HG03558 (cell line): ENCODE data around the gene GRID1.

Experiments used
- ATAC-seq: cut with Tn5 transposase; IDR thresholded peaks from one replicate; pipeline ENCODE4 v1.9.1; 2021; ENCODE audit warnings: moderate number of reproducible peaks; ENCODE audit not compliant: unreplicated experiment; ENCODE audit errors: extremely low read depth

GRID1 gene

DNA sequence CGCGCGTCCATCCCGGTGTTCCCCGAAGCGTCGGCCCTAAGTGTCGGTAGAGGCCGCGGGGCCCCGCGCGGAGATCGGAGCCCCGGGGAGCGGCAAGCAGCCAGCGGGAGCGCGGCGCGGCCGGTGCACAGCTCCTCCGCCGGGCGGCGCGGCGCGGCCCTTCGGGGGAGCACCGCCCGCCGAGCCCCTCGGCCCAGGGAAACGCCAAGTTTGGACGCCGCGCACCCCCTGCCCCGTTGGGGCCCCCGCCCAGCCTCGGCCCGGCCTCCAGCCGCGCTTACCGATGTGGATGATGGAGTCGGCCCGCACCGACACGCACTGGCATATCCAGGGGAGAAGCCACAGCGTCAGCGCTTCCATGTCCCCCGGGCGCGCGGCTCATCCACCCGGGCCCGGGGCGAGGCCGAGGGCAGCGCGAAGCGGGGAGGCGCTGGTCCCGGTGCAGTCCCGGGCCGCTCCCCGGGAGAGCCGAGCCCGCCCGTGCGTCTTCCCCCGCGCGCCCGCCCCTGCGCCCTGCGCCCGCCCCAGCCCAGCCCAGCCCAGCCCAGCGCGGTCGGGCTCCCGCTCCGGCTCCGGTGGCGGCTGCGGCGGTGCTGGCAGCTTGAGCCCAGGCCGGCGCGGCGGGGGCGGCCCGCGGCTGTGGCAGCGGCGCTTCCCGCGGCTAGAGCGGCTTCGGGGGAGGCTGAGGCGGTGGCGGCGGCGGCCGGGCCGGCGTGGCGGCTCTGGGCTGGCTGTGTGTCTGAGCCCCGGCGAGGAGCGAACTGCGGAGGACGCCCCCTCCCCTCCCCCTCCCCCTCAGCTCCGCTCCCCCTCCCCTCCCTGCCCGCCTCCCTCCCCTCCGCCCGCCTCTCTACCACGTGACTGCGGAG lies at the start of gene GRID1:
TSS of gene GRID1 (minus strand) at position 763 of the 869 bp plus-strand sequence.
- no peak for ATAC-seq

DNA sequence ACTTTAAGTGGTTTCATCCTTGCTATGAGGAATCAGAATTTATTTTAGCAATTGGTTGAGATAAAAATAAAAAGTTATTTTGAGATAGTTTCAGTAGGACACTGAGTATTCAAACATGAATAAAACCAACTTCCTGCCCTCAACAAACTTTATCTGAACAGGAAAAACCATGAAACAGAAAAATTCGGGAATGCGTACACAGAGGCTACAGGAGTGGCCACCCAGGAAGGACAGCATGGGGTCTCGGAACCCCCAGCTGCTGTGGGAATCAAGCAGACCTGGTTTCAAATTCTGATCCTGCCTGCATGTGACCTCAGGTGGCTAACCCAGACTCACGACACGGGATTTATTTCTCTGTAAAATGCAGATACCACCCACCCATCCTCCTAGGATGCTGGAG lies 49.0 kb upstream of the GRID1 start:
- ATAC-seq, result no peak

DNA sequence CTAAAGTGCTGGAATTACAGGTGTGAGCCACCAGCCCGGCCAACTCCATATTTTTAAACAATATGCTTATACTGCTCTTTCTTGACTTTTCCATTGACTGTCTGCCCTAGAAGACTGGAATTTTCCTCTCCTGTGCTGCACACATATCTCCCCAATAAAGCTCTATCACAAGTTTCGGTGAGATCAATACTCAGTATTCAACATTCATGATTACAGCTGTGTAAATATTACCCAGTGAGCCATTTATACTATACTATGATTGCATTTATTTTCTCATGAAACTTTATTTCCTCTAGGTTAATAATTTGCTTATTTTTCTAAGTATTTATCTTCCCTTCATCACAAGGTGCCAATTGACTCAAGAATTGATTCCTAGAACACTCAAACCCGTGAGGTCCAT lies 48.5 kb upstream of the GRID1 start:
- ATAC-seq, result no peak

DNA sequence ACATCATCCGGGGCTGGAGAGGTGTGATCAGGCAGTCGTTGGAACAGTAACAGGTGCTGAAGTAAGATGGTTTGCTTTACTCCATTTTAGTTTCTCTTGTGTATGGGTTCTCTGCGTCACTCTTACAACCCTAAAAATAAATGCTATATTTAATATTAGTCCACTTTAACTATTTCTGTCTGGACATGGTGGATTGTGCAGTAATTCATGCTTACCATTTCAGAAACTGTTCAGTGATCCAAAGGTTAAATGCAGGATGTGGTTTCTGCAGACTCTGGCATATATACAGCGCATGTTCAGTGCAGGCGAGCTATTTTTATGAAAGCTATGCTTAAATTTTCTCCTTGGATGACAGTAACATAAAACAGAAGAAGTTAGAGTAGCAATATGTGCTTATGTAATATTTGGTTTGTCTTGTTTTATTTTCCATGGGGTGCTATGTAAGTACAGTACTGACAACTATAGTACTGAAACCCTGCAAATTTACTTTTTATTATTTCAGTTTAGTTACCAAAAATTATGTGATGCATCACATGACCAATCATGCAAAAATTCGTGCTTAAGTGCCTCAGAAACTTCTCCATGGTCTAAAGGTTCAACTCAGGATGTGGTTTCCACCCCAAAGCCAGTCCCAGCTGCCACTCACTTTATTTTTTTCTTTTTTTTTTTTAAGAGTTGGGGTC lies 46.6 kb upstream of the GRID1 start:
- peak; percentile 60 for ATAC-seq

DNA sequence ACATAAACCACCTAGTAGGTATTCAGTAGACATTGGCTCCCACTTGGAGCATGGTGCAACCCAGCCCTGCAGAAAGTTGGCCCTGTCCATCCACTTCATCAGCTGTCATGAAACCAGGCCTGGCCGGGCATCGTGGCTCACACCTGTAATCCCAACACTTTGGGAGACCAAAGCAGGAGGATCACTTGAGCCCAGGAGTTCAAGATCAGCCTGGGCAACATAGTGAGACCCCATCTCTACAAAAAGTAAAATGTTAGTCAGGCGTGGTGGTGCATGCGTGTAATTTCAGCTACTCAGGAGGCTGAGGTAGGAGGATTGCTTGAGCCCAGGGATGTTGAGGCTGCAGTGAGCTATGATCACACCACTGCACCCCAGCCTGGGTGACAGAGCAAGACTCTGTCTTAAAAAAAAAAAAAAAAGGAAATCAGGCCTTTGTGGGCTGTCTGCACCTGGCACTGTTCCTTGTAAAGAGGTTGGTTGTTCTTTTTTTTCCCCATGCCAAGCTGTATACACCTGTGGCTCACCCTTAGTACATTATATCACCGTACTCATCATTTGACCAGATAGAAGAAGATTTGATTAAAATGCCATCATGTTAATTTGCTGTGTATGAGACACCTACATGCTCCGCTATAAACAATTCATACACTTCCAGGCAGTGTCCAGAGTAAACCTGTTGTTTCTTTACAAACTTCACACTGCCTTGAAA lies 45.4 kb upstream of the GRID1 start:
- ATAC-seq, result no peak

DNA sequence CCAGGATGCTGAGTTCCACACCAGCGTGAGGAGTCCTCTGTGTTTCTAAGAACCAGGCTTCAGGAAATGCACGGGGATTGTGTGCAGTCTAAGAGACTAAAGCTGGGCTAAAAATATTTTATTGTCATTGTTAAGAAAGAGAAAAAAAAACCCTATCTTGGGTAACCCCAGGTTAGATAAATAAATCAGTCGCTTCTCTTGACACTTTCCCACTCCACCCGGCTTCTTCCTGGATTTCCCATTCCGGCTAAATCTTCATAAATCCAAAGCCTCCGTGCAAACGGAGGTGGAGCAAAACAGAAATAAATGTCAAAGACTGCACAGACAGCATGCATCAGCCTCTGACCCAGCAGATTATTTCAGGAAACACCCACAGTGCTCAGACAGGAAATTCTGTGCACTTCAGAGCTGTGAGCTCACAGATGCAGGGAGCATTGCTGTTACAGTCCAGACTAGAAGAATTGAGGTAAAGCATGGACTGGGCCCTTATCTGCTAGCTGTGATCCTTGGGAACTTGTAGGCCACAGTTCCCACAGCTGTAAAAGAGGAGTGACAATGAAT lies 44.8 kb upstream of the GRID1 start:
- ATAC-seq, result peak; percentile 34

DNA sequence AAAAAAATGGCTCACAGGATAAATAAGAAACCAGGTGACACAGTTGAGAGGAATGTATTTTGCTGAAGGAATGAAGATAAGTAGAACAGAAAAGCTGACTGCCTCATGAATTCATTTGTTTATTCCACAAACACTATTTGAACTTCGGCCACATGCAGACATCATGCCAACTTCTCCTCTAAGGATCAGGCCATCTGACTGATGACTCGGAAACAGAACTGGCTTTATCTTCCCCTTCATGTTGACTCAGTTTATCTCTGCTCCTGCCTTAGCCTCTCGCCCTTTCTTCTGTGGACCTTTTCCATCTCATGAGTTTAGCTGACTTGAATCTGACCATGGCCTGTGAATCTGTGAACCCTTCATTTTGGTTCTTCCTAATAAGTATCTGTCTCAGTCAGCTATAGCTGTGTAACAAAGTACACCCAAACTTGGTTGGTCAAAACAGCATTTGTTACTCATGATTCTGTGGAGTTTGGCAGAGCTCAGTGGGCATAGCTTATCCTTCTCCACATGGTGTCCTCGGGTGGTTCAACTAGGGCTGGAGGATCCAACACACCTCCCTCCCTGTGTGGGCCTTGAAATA lies 44.0 kb upstream of the GRID1 start:
- no peak for ATAC-seq

DNA sequence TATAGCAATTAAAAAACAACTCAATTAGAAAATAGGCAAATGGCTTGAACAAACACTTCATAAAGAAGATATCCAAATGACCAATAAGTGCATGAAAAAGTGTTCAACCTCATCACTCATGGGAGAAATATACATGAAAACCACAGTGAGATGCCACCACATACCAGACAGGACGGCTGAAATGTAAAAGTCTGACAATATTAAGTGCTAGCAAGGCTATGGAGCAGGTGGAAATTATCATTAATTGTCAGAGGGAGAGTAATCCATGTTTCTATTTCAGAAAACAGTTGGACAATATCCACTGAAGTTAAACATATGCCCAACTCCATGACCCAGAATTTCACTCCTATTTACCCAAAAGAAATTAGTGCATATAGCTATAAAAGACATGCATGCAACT lies 42.6 kb upstream of the GRID1 start:
- no peak for ATAC-seq

DNA sequence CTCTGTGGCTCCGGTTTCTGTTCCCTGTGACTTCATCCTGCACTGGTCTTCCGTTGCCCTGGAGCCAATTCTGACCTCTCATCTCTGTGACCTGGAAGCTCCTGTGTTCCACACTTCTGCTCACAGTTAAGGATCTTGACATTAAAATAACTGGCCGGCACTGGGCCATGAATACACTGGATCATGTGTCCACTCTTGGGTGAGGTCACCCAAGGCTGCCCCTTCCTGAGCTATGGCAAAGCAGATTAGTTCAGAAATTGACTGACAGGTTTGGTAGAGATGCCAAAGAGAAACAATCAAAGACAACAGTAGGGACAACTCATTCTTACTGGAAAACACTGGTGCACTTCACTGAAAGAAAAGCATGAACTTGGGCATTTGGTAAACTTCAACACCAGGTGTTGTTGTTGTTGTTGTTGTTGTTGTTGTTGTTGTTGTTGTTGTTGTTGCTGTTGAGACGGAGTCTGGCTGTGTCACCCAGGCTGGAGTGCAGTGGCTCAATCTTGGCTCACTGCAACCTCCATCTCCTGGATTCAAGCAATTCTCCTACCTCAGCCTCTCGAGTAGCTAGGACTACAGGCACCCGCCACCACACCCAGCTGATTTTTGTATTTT lies 36.7 kb upstream of the GRID1 start:
- no peak for ATAC-seq

DNA sequence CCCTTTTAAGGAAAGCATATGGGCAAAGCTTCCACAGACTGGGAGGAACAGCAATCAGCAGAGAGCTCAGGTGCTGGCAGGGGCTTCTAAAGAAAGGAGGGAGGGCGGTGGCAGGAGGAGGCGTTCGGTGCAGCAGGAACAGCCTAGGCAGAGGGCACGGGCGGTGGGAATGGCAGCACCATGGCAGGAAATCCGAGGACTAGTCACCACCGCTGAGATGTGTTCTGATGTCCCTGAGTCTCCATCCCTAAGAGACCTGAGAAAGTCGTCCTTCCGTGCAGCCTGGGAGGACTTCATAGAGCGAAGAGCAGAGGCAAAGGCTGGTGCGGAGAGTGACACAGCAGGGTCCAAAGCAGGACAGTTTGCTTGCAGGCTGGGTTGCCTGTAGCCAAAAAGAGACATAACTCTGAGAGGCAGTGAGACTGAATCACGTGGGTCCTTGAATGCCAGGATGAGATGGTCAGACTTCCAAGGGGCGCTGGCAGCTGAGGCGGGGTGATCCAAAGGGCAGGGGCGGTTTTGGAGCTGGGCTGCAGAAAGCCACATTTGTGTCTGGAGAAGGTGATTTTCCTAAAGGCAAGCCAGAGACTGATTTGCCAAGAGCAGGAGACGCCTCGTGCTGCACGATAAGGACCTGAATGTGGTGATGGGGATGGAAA lies 35.8 kb upstream of the GRID1 start:
- ATAC-seq, result no peak

DNA sequence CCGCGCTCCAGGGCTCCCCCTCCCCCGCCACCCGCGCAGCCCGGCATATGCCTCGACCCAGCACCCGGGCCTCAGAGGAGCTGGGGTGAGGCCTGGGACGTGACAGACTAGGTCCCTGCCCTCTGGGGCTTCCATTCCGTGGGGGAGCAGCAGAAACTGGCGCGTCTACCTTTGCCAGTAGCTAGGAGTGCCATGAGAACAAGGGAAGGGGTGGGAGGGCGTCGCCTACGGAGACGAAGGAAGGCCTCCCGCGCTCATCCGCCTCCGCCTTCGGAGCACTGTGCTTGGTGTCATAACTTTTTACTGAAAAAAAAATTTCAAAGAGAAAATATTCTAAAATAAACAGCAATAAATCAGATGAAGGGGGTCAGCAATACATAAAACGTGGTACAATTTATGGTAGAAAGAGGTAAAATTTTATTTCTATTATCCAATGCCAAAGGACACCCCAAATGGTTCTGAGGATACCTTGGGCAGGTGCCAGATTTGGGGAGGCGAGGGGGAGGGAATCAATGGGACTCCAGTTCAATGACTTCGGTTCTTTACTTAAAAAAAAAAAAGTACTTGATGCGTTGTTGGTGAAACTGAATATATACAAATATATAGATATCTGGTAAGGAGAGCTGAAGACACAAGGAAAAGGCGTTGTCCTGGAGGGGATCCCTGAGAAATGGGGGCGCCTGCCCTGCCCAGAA lies 35.1 kb upstream of the GRID1 start:
- ATAC-seq, result no peak

DNA sequence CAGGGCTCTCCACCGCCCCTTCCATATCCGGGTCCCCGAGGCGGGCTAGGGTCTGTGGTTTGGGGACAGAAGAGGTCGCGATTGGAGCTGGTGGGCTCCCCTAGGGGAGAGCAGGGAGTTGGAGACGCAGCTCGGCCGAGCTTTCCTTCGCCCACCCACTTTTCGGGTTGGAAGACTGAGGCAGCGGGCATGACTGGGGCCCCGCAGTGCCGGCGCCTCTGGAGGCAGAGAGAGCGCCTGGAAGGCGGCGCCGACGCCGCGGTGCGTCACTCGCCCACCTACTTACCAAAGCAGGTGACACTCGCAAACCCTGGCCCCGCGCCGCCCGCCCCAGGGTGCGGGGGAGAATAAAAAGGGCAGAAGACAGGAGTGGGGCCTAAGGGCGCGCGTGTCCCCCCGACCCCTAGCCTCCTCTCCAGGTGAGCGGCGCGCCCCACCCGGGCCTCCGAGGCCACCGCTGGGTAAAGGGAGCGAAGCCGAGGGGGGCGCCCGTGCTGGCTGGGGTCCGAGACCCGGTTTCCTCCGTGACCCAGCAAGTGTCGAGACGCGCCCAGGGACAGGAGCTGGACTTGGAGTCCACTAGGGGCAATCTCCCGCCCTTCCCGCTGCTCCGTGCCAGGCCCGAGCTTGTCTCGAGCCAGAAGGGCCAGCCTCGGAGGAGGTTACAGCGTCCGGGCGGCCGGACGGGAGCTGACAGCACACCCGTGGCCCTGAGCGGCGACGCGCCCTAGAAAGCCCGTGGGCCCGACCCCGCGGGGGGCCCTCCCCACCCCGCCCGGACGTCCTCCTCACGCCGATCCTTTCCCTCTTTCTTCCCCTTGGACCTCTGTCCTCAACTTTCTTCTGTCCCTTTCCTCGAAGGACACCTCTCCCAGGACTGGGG lies 34.4 kb upstream of the GRID1 start:
- ATAC-seq, result peak; percentile 4

DNA sequence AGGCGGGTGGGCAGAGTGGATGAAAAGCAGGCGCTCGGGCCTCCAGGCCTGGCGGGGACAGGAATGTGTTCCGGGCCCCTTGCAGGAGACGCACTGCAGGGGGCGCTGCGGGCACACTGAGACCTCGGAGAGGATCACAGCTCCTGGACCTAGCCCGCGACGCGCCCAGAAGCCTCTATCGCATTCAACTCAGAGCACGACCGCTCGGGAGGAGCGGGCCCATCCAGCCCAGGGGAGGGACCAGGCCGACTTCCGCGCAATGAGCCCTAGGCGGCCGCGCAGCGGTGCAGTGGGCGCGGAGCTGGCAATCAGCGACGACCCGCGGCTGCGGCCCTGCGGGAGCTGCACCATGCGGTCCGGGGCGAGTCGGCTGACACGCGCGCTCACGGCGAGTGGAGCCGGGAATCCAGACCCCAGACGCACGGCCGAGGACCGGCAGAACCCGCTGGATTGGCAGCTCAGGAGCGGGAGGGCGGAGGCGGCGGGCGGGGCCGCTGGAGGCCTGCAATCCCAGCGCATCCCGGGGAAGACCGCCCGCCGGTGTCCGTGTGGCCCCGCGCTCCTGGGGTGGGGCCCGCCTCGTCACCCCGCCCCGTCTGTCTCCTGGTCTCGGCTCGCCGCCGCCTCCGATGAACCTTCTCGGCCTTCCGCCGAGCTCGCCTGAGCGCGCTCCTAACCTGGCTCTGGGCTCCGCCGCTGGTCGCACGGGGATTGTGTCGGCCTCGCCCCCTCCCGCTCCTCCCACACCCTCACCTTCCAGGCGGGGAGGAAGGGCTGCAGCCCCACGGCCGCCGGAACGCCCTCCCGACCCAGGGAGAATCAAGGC lies 33.5 kb upstream of the GRID1 start:
- peak; percentile 88 for ATAC-seq

DNA sequence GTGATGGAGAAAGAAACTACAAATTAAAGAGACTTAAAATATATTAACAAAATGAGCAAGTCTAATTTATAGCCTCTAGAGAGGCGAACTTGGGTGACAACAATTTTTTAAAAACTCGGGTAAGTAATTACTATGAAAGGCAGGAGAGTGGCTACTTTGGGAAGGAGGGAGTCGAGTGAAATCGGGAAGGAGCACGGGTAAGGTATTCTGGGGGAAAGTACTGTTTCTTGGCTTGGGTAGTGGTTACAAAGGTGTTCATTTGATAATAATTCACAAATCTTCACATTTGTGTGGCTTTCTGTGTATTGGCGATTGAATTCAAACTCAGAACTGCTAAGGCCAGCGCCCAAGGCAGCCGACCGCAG lies 32.9 kb upstream of the GRID1 start:
- no peak for ATAC-seq

DNA sequence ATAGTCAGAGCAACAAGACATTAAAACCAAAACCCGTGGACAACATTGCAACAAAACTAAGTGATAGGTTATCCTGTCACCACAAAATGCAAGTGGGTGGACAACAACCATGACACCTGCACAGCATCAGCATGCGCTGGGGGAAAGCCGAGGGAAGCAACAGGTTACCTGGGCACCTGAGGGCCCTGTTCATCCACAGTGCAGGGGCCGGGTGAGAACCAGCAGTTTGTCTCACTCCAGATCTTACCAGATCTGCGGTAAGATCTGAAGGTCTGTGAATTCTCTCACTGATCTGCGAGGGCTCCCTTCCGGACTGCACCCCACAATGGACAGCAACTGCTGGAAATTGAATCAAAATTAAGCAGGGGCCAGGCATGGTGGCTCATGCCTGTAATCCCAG lies 30.5 kb upstream of the GRID1 start:
- ATAC-seq, result no peak

DNA sequence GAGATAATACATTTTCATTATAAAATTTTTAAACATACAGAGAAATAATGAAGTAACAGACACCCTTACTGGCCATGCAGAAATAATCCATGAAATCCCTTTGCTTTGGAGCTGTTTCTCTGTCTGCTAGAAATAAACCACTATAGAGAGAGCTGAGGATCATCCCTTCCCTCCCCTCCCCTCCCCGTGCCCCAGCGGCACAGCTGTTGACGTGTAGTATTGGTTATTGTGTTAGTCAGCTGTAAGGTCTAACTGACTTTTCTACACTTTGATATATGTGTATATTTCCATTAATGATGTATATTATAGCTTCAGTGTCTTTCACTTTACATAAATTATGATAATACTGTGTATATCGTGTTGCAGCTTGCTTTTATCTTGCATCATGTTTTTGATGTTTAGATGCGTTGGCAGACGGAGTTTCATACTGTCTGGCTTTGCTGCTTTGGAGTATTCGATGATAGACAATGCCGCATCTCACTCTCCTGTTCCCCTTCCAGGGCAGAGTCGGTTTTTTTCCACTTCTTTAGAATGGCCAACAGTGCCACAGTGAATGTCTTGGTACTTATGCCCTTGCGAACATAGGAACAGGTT lies 27.4 kb upstream of the GRID1 start:
- ATAC-seq, result no peak

DNA sequence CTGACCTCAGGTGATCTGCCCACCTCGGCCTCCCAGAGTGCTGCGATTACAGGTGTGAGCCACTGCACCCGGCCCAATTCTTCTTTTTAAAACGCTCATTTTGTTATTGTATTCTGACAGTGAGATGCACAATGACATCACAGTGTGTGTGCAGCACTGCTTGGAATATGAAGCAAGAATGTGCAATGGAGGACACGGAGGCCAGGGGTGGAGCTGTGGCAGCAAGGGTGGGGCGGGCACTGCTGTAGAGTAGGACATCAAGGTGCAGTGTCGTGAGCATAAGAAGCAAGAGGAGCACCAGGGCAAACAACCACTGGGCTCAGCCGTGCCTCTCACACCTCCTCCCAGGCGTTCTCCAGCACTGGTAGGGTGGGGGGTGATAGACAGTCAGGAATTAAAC lies 26.8 kb upstream of the GRID1 start:
- ATAC-seq, result no peak
